ENCODE results near the gene DNHD1.

- no peak for TF ChIP-seq CTCF (IDR thresholded peaks at IDR 0.05; ENCODE audit: low read length)
- no peak for TF ChIP-seq EZH2 (optimal IDR thresholded peaks at IDR 0.05; ENCODE audit: low read depth, low read length)
- TF ChIP-seq EZH2phosphoT487 (IDR thresholded peaks at IDR 0.05; ENCODE audit: low read length), result no peak
These were observed 1.5 kb downstream of the DNHD1 start for GRCh38 chr11:6498544-6498943.

All from MM.1S (cell line).